Duodenal mucosa (tissue), 2 donors: ENCODE data around the gene GNAZ.

Experiments used
- H3K27ac ChIP-seq: one replicate; pipeline ENCODE4 v1.7.0; 2013; ENCODE audit warnings: low read depth, low read length
- H3K27me3 ChIP-seq, 2 donors: one replicate each; pipeline ENCODE4 v1.7.0; 2013; ENCODE audit warnings: low read length in 2 of 2, control low read depth in 1 of 2; ENCODE audit not compliant: insufficient read depth in 2 of 2, control insufficient read depth in 1 of 2
- H3K36me3 ChIP-seq, 2 donors: one replicate each; pipeline ENCODE4 v1.7.0; 2013; ENCODE audit warnings: low read length in 2 of 2, control low read depth in 1 of 2; ENCODE audit not compliant: insufficient read depth in 2 of 2, control insufficient read depth in 1 of 2
- H3K4me1 ChIP-seq, 2 donors: one replicate each; pipeline ENCODE4 v1.7.0; 2013; ENCODE audit warnings: low read length in 2 of 2, control low read depth in 1 of 2; ENCODE audit not compliant: insufficient read depth in 2 of 2, control insufficient read depth in 1 of 2
- H3K4me3 ChIP-seq, 2 donors: one replicate each; pipeline ENCODE4 v1.7.0; 2013; ENCODE audit warnings: low read length in 2 of 2, low read depth in 1 of 2
- H3K9ac ChIP-seq, 2 donors: one replicate each; pipeline ENCODE4 v1.7.0; 2013; ENCODE audit warnings: low read length in 2 of 2, low read depth in 1 of 2
- H3K9me3 ChIP-seq, 2 donors: one replicate each; pipeline ENCODE4 v1.7.0; 2013; ENCODE audit warnings: low read length in 2 of 2, control low read depth in 1 of 2; ENCODE audit not compliant: control insufficient read depth in 1 of 2

Gene GNAZ

GRCh38 chr22:23065495-23066122 lies 4.7 kb upstream of the GNAZ start:
- Histone ChIP-seq H3K9ac (no peak overlapping the region), H3K27ac (no peak overlapping the region), H3K9me3 (no peaks in the 10 kb centered on the region), H3K27me3 (peaks cover 0 to 10% of the 10 kb centered on the region in 2 donors), H3K4me1 (peaks cover 4 to 6% of the 10 kb centered on the region in 2 donors), H3K36me3 (no peaks in the 10 kb centered on the region), H3K4me3 (no peak overlapping the region)

- Histone ChIP-seq H3K4me3 (no peak overlapping the region), H3K9ac (no peak overlapping the region)
These were observed 3.9 kb upstream of the GNAZ start for GRCh38 chr22:23066200-23067022.

GRCh38 chr22:23067023-23067650 lies 3.2 kb upstream of the GNAZ start:
- H3K4me1 ChIP-seq, result peaks cover 4 to 6% of the 10 kb centered on the region in 2 donors
- no peaks in the 10 kb centered on the region for H3K36me3 ChIP-seq
- no peak overlapping the region for H3K4me3 ChIP-seq
- peaks cover 5 to 23% of the 10 kb centered on the region in 2 donors for H3K27me3 ChIP-seq
- H3K9me3 ChIP-seq, result no peaks in the 10 kb centered on the region
- no peak overlapping the region for H3K27ac ChIP-seq
- H3K9ac ChIP-seq, result no peak overlapping the region

More at GRCh38 chr22:23066200-23067022, 3.9 kb upstream of the GNAZ start:
- Histone ChIP-seq H3K27me3 (peaks cover 2 to 16% of the 10 kb centered on the region in 2 donors), H3K9me3 (no peaks in the 10 kb centered on the region), H3K4me1 (peaks cover 4 to 6% of the 10 kb centered on the region in 2 donors), H3K27ac (no peak overlapping the region), H3K36me3 (no peaks in the 10 kb centered on the region)

- Histone ChIP-seq H3K9me3 (no peaks in the 10 kb centered on the region), H3K4me1 (peaks cover 4 to 6% of the 10 kb centered on the region in 2 donors), H3K27me3 (peaks cover 5 to 24% of the 10 kb centered on the region in 2 donors), H3K36me3 (no peaks in the 10 kb centered on the region), H3K9ac (no peak overlapping the region), H3K27ac (no peak overlapping the region), H3K4me3 (no peak overlapping the region)
These were observed 2.6 kb upstream of the GNAZ start for GRCh38 chr22:23067691-23068090.

GRCh38 chr22:23068096-23068831 lies 2.1 kb upstream of the GNAZ start:
- H3K9me3 ChIP-seq, result no peaks in the 10 kb centered on the region
- H3K36me3 ChIP-seq, result no peaks in the 10 kb centered on the region
- peaks cover 4 to 6% of the 10 kb centered on the region in 2 donors for H3K4me1 ChIP-seq
- H3K9ac ChIP-seq, result no peak overlapping the region
- H3K27me3 ChIP-seq, result peaks cover 5 to 24% of the 10 kb centered on the region in 2 donors
- H3K4me3 ChIP-seq, result no peak overlapping the region
- no peak overlapping the region for H3K27ac ChIP-seq

- Histone ChIP-seq H3K4me3 (no peak overlapping the region), H3K4me1 (peaks cover 4 to 6% of the 10 kb centered on the region in 2 donors), H3K27me3 (peaks cover 8 to 24% of the 10 kb centered on the region in 2 donors), H3K36me3 (no peaks in the 10 kb centered on the region), H3K9ac (no peak overlapping the region), H3K27ac (no peak overlapping the region), H3K9me3 (no peaks in the 10 kb centered on the region)
These were observed 1.4 kb upstream of the GNAZ start for GRCh38 chr22:23068832-23069385.

- peak overlapping the region; percentile 70 to 73 for H3K4me3 ChIP-seq
- H3K9ac ChIP-seq, result peak overlapping the region in 1 of 2 donors; percentile 26
- peaks cover 9 to 24% of the 10 kb centered on the region in 2 donors for H3K27me3 ChIP-seq
- H3K4me1 ChIP-seq, result peaks cover 4 to 6% of the 10 kb centered on the region in 2 donors
- no peak overlapping the region for H3K27ac ChIP-seq
- no peaks in the 10 kb centered on the region for H3K9me3 ChIP-seq
- no peaks in the 10 kb centered on the region for H3K36me3 ChIP-seq
These were observed 589 bp upstream of the GNAZ start for GRCh38 chr22:23069502-23070357.

GRCh38 chr22:23071230-23072076 lies 1.1 kb downstream of the GNAZ start:
- no peak overlapping the region for H3K9ac ChIP-seq

More at GRCh38 chr22:23071230-23072076, 1.1 kb downstream of the GNAZ start:
- Histone ChIP-seq H3K9me3 (no peaks in the 10 kb centered on the region), H3K4me1 (peaks cover 4 to 6% of the 10 kb centered on the region in 2 donors), H3K27ac (no peak overlapping the region), H3K36me3 (no peaks in the 10 kb centered on the region), H3K27me3 (peaks cover 9 to 24% of the 10 kb centered on the region in 2 donors), H3K4me3 (peak overlapping the region in 1 of 2 donors; percentile 39)
